CD14-positive monocyte (primary cell): Measurements from ENCODE around the gene IRX4. TPM values are rescaled to one million over a fixed set of nuclear protein-coding genes. Genes with fewer than 3 reads are reported as not detected.

ENCODE experiments used
- DNase-seq, 3 donors: peaks; one replicate each; pipeline ENCODE4 v3.0.0-alpha.2; 2011 to 2022
- H2AFZ ChIP-seq: 2 replicates; pipeline ENCODE4 v1.6.0; 2012; ENCODE audit warnings: mild to moderate bottlenecking, low read depth, low read length, inconsistent platforms; ENCODE audit not compliant: insufficient read depth, poor library complexity, severe bottlenecking
- H3K27ac ChIP-seq, 2 donors: 1 replicate in 1 of 2; 2 replicates in 1 of 2; pipeline ENCODE4 v1.5.1; 2012 to 2013; ENCODE audit warnings: low read length in 2 of 2, control low read depth in 1 of 2, inconsistent platforms in 1 of 2, low read depth in 1 of 2, mild to moderate bottlenecking in 1 of 2
- H3K27me3 ChIP-seq, 2 donors: one replicate each; pipeline versions ENCODE4 v1.6.0 to v1.6.1; 2011 to 2013; ENCODE audit warnings: low read length in 2 of 2; ENCODE audit not compliant: control insufficient read depth in 2 of 2, insufficient read depth in 2 of 2
- H3K36me3 ChIP-seq, 2 donors: replicated peaks in 1 of 2; 1 replicate in 1 of 2; 2 replicates in 1 of 2; pipeline versions ENCODE4 v1.5.1 to v1.6.1; 2012 to 2013; ENCODE audit warnings: low read length in 2 of 2, control low read depth in 1 of 2, inconsistent platforms in 1 of 2, mild to moderate bottlenecking in 1 of 2; ENCODE audit not compliant: insufficient read depth in 2 of 2, control insufficient read depth in 1 of 2
- H3K4me1 ChIP-seq, 2 donors: 1 replicate in 1 of 2; 2 replicates in 1 of 2; pipeline versions ENCODE4 v1.5.1 to v1.6.1; 2012 to 2013; ENCODE audit warnings: low read length in 2 of 2, control low read depth in 1 of 2, inconsistent platforms in 1 of 2, mild to moderate bottlenecking in 1 of 2, moderate library complexity in 1 of 2; ENCODE audit not compliant: insufficient read depth in 2 of 2, control insufficient read depth in 1 of 2
- H3K4me2 ChIP-seq: replicated peaks from 2 replicates; pipeline ENCODE3; 2012; ENCODE audit warnings: low read length, moderate library complexity, mild to moderate bottlenecking; ENCODE audit not compliant: poor library complexity, severe bottlenecking; ENCODE audit errors: extremely low read depth
- H3K4me3 ChIP-seq, 3 experiments: fragments of 200-600 bp in 1 of 3; sonication (generic) in 1 of 3; replicated peaks in 1 of 3; 1 replicate in 2 of 3; 2 replicates in 1 of 3; pipeline ENCODE4 v1.5.1; 2011 to 2013; ENCODE audit warnings: low read length in 3 of 3, mild to moderate bottlenecking in 3 of 3, control low read depth in 2 of 3, low read depth in 2 of 3, inconsistent platforms in 1 of 3, moderate library complexity in 1 of 3
- H3K79me2 ChIP-seq: 2 replicates; pipeline ENCODE4 v1.6.0; 2012; ENCODE audit warnings: mild to moderate bottlenecking, control low read depth, inconsistent platforms, low read length, moderate library complexity; ENCODE audit not compliant: insufficient read depth
- H3K9ac ChIP-seq: 2 replicates; pipeline ENCODE4 v1.6.0; 2017; ENCODE audit warnings: low read length, mild to moderate bottlenecking; ENCODE audit not compliant: insufficient read depth, poor library complexity, severe bottlenecking
- H3K9me3 ChIP-seq, 2 donors: replicated peaks in 1 of 2; 1 replicate in 1 of 2; 2 replicates in 1 of 2; pipeline versions ENCODE4 v1.5.1 to v1.6.1; 2012 to 2013; ENCODE audit warnings: low read length in 2 of 2, control low read depth in 1 of 2; ENCODE audit not compliant: control insufficient read depth in 1 of 2, insufficient read depth in 1 of 2
- H4K20me1 ChIP-seq: 2 replicates; pipeline ENCODE4 v1.6.0; 2012; ENCODE audit warnings: mild to moderate bottlenecking, low read length, control low read depth, moderate library complexity; ENCODE audit not compliant: insufficient read depth
- H3K27ac Mint-ChIP-seq, 7 donors: one replicate each; pipeline ENCODE4 v1.8.0; 2020; ENCODE audit warnings: mild to moderate bottlenecking in 7 of 7, mixed read lengths in 7 of 7, moderate library complexity in 6 of 7, inconsistent platforms in 2 of 7
- H3K27me3 Mint-ChIP-seq, 3 donors: one replicate each; pipeline ENCODE4 v1.8.0; 2021 to 2022; ENCODE audit warnings: low read depth in 3 of 3, mild to moderate bottlenecking in 3 of 3, mixed read lengths in 3 of 3, moderate library complexity in 3 of 3, inconsistent platforms in 1 of 3
- H3K36me3 Mint-ChIP-seq, 2 donors: one replicate each; pipeline ENCODE4 v1.8.0; 2020; ENCODE audit warnings: mixed read lengths in 2 of 2, inconsistent platforms in 1 of 2, mild to moderate bottlenecking in 1 of 2
- H3K4me1 Mint-ChIP-seq: one replicate; pipeline ENCODE4 v1.8.0; 2020; ENCODE audit warnings: mild to moderate bottlenecking, mixed read lengths
- H3K4me3 Mint-ChIP-seq, 2 donors: one replicate each; pipeline ENCODE4 v1.8.0; 2020; ENCODE audit warnings: mild to moderate bottlenecking in 2 of 2, mixed read lengths in 2 of 2, moderate library complexity in 1 of 2
- H3K9me3 Mint-ChIP-seq, 7 donors: one replicate each; pipeline ENCODE4 v1.8.0; 2020 to 2022; ENCODE audit warnings: mixed read lengths in 7 of 7, mild to moderate bottlenecking in 6 of 7, moderate library complexity in 6 of 7, inconsistent platforms in 2 of 7
- CTCF ChIP-seq: fragments of 200-600 bp; IDR thresholded peaks from one replicate; pipeline ENCODE4 v1.8.0; 2022; ENCODE audit warnings: antibody characterized with exemption, mild to moderate bottlenecking
- WGBS: methylation state at CpG from one replicate; pipeline ENCODE4 v1.1.5; 2013; ENCODE audit warnings: missing lambda C conversion rate; ENCODE audit not compliant: insufficient coverage; 5-methylcytosine and 5-hydroxymethylcytosine counted together
- intact Hi-C, 2 donors: fragments of 100-400 bp; cut with micrococcal nuclease; formaldehyde crosslinking; loops; one replicate each; pipeline versions ENCODE4 v1.15.0 to v1.15.1; 2023
- polyA plus RNA-seq, 3 donors: library from polyadenylated mRNA; depleted of rRNA in 1 of 3; unstranded in 2 of 3; stranded (reverse) in 1 of 3; fragments of 300-500 nt in 2 of 3; fragments of >200 nt in 1 of 3; fragmentation: Illumina TruSeq in 2 of 3; gene quantifications; 1 replicate in 2 of 3; 2 replicates in 1 of 3; pipeline ENCODE4 v1.2.3, GENCODE V29; 2012 to 2021

IRX4 gene
- polyA plus RNA-seq, 3 donors: not detected

- H3K4me3 ChIP-seq: no peak overlapping the region
- Mint-ChIP-seq H3K9me3 (peaks cover 0 to 24% (median 5%) of the 10 kb centered on the region in 7 donors), H3K36me3 (peaks cover 2 to 4% of the 10 kb centered on the region in 2 donors), H3K4me3 (peak overlapping the region in 1 of 2 donors; percentile 85), H3K27ac (no peak overlapping the region), H3K4me1 (no peaks in the 10 kb centered on the region), H3K27me3 (peaks cover 81 to 96% (median 90%) of the 10 kb centered on the region in 3 donors)
- DNase-seq: no peak
- H3K27ac ChIP-seq: no peak overlapping the region
- H3K27me3 ChIP-seq: peaks cover 45 to 92% of the 10 kb centered on the region in 2 donors
- no peaks in the 10 kb centered on the region for H3K4me1 ChIP-seq
- H3K9ac ChIP-seq: no peak overlapping the region
- intact Hi-C loops: no loop called here
- H3K9me3 ChIP-seq: peaks cover 0 to 11% of the 10 kb centered on the region in 2 donors
- no peak for TF ChIP-seq CTCF
- H4K20me1 ChIP-seq: no peaks in the 10 kb centered on the region
- 0% methylated on average over 6 of the region's 10 CpGs for WGBS
- H3K79me2 ChIP-seq: no peaks in the 10 kb centered on the region
- no peaks in the 10 kb centered on the region for H3K36me3 ChIP-seq
- H3K4me2 ChIP-seq: no peak overlapping the region
- H2AFZ ChIP-seq: no peak overlapping the region
These were observed 1.6 kb downstream of the IRX4 start for GRCh38 chr5:1881098-1881572.

- no peaks in the 10 kb centered on the region for H3K36me3 ChIP-seq
- H3K27ac ChIP-seq: no peak overlapping the region
- peaks cover 0 to 11% of the 10 kb centered on the region in 2 donors for H3K9me3 ChIP-seq
- no peak overlapping the region for H3K4me3 ChIP-seq
- intact Hi-C loops: no loop called here
- H3K79me2 ChIP-seq: no peaks in the 10 kb centered on the region
- TF ChIP-seq CTCF: no peak
- Mint-ChIP-seq H3K27me3 (peaks cover 80 to 96% (median 88%) of the 10 kb centered on the region in 3 donors), H3K9me3 (peaks cover 0 to 24% (median 5%) of the 10 kb centered on the region in 7 donors), H3K36me3 (peaks cover 2 to 4% of the 10 kb centered on the region in 2 donors), H3K27ac (no peak overlapping the region), H3K4me1 (no peaks in the 10 kb centered on the region), H3K4me3 (peak overlapping the region in 1 of 2 donors; percentile 85)
- H3K27me3 ChIP-seq: peaks cover 49 to 92% of the 10 kb centered on the region in 2 donors
- H3K9ac ChIP-seq: no peak overlapping the region
- DNase-seq: no peak
- WGBS: 23% methylated on average over 15 of the region's 19 CpGs
- no peak overlapping the region for H3K4me2 ChIP-seq
- no peaks in the 10 kb centered on the region for H4K20me1 ChIP-seq
- H3K4me1 ChIP-seq: no peaks in the 10 kb centered on the region
- no peak overlapping the region for H2AFZ ChIP-seq
These were observed 2.2 kb downstream of the IRX4 start for GRCh38 chr5:1880377-1881025.
